ENCODE results near the gene PLA2G4A. TPM values are rescaled to one million over a fixed set of nuclear protein-coding genes. Genes with fewer than 3 reads are reported as not detected.

Gene PLA2G4A
- total RNA-seq, 1 experiment from 2014 or later: 0.39 TPM

GRCh38 chr1:186980400-186980799 is 151.7 kb downstream of the PLA2G4A start:
- Histone ChIP-seq H3K4me2 (ENCODE audit: insufficient read depth, insufficient read length, low read length) (no peak overlapping the region), H3K14ac (ENCODE audit: insufficient read depth, low read length) (no peak overlapping the region), H3K79me2 (ENCODE audit: insufficient read depth, low read length) (no peaks in the 10 kb centered on the region), H3K9ac (ENCODE audit: extremely low read depth, insufficient read length, low read length) (no peak overlapping the region), H3K9me3 (ENCODE audit: control insufficient read depth, low read depth, low read length) (no peaks in the 10 kb centered on the region), H3T11ph (ENCODE audit: low read length) (no peak overlapping the region), H3K56ac (ENCODE audit: insufficient read length, low read depth, low read length) (no peak overlapping the region), H4K20me1 (ENCODE audit: control insufficient read depth, insufficient read depth, insufficient read length) (no peaks in the 10 kb centered on the region), H2BK12ac (ENCODE audit: insufficient read length, low read depth, low read length) (no peak overlapping the region), H3K23ac (ENCODE audit: insufficient read length, low read depth, low read length) (no peak overlapping the region), H4K8ac (replicated peaks; ENCODE audit: insufficient read length, low read depth, low read length) (no peak overlapping the region), H2BK20ac (ENCODE audit: low read depth, low read length, poor library complexity, severe bottlenecking) (no peak overlapping the region), H4K5ac (ENCODE audit: insufficient read length, low read depth, low read length) (no peak overlapping the region), H3K18ac (ENCODE audit: insufficient read length, low read depth, low read length) (no peak overlapping the region), H2AK5ac (ENCODE audit: insufficient read length, low read length) (no peak overlapping the region), H3K79me1 (ENCODE audit: insufficient read depth, low read depth, low read length, poor library complexity, severe bottlenecking) (no peaks in the 10 kb centered on the region), H4K91ac (ENCODE audit: insufficient read length, low read depth, low read length) (no peak overlapping the region), H2BK120ac (ENCODE audit: low read depth, low read length, poor library complexity, severe bottlenecking) (no peak overlapping the region), H2AFZ (ENCODE audit: low read length) (no peak overlapping the region), H2BK5ac (ENCODE audit: insufficient read length, low read length) (no peak overlapping the region), H3K4me1 (ENCODE audit: insufficient read depth, low read length) (peaks cover 2% of the 10 kb centered on the region; the same call in 1 of the 2 replicates), H2BK15ac (ENCODE audit: low read depth, low read length) (no peak overlapping the region), H3K23me2 (ENCODE audit: insufficient read length, low read depth, low read length, poor library complexity, severe bottlenecking) (no peaks in the 10 kb centered on the region), H3K27me3 (ENCODE audit: insufficient read depth, low read length) (no peaks in the 10 kb centered on the region), H3K4ac (ENCODE audit: low read depth, low read length) (no peak overlapping the region), H3K27ac (ENCODE audit: insufficient read length, low read depth, low read length) (no peak overlapping the region)
- no peak for DNase-seq
- no CpG with 5 or more reads among the region's 2 CpGs for WGBS (ENCODE audit: extremely low coverage, insufficient read length, low lambda C conversion rate)
- peaks cover 8% of the 10 kb centered on the region in 2 experiments for H3K4me1 Mint-ChIP-seq
- no peaks in the 10 kb centered on the region for H3K9me3 Mint-ChIP-seq
- no peak overlapping the region for H3K4me3 Mint-ChIP-seq
- no peaks in the 10 kb centered on the region for H3K27me3 Mint-ChIP-seq (ENCODE audit: low read depth)
- no peak overlapping the region for H3K27ac Mint-ChIP-seq
- no peak for TF ChIP-seq CTCF (conservative IDR thresholded peaks at IDR 0.05)
- H3K36me3 Mint-ChIP-seq (ENCODE audit: insufficient read depth in 1 of 3, low read depth in 3 of 3): no peaks in the 10 kb centered on the region
